Spinal cord (tissue), 10 donors: ENCODE measurements around the gene CDH5. TPM values are rescaled to one million over a fixed set of nuclear protein-coding genes. Genes with fewer than 3 reads are reported as not detected.
A peak's percentile ranks its signal among the peaks of the same experiment; 100 is the strongest.

ENCODE experiments used
- DNase-seq, 6 donors: peaks; one replicate each; pipeline versions ENCODE4 v3.0.0 to v3.0.0-alpha.2; 2013 to 2015; ENCODE audit warnings: low spot score in 6 of 6, low read depth in 4 of 6
- H3K27ac ChIP-seq: one replicate; pipeline ENCODE4 v1.5.1; 2013; ENCODE audit warnings: low read depth, low read length, control low read depth
- H3K27me3 ChIP-seq: one replicate; pipeline ENCODE4 v1.6.1; 2013; ENCODE audit warnings: low read length; ENCODE audit not compliant: control insufficient read depth, insufficient read depth
- H3K36me3 ChIP-seq: one replicate; pipeline ENCODE4 v1.6.1; 2013; ENCODE audit warnings: low read length; ENCODE audit not compliant: control insufficient read depth, insufficient read depth
- H3K4me1 ChIP-seq: one replicate; pipeline ENCODE4 v1.6.1; 2013; ENCODE audit warnings: low read length; ENCODE audit not compliant: control insufficient read depth, insufficient read depth
- H3K4me3 ChIP-seq: one replicate; pipeline ENCODE4 v1.5.1; 2013; ENCODE audit warnings: low read depth, low read length, control low read depth
- H3K9me3 ChIP-seq: one replicate; pipeline ENCODE4 v1.6.1; 2013; ENCODE audit warnings: low read length; ENCODE audit not compliant: control insufficient read depth, insufficient read depth
- WGBS: methylation state at CpG from one replicate; pipeline ENCODE4 v1.1.5; 2013; ENCODE audit warnings: missing lambda C conversion rate; ENCODE audit not compliant: insufficient coverage; 5-methylcytosine and 5-hydroxymethylcytosine counted together
- polyA plus RNA-seq, 2 donors: library from polyadenylated mRNA; unstranded; fragments of 120-200 nt; gene quantifications; one replicate each; pipeline ENCODE4 v1.2.1, GENCODE V29; 2013; ENCODE audit not compliant: insufficient read length in 2 of 2
- total RNA-seq, 2 donors: library from RNA; depleted of rRNA in 1 of 2; stranded (reverse); fragments of 120-200 nt in 1 of 2; fragments of >200 nt in 1 of 2; gene quantifications; one replicate each; pipeline versions ENCODE4 v1.2.3 to v1.2.4, GENCODE V29; 2013 to 2014
- donor health status: healthy.

CDH5 gene
- total and polyA plus RNA-seq, 4 donors = 23.5 to 78.3 (median 35.3) TPM

DNA sequence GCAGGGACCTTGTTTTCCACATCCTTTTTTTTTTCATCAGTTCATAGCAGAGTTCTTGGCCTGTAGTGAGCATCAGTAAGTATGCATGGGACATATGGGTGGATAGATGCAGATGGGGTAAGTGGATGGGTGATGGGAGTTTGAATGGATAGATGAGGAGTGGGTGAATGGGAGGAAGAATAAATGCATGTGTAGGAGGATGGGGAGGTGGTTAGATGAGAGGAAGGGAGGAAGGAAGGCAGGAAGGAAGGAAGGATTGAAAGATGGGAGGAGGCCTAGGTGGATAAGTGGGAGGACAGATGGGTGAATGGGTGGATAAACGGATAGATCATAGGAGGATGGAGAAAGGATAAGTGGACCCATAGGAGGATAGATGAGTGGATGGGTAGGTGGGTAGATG, 56.7 kb downstream of the CDH5 start:
- H3K27ac ChIP-seq = no peak overlapping the region
- H3K27me3 ChIP-seq = peaks cover 32% of the 10 kb centered on the region
- H3K4me1 ChIP-seq = peaks cover 19% of the 10 kb centered on the region
- no peak overlapping the region for H3K4me3 ChIP-seq
- no peaks in the 10 kb centered on the region for H3K9me3 ChIP-seq
- no peak for DNase-seq
- no peaks in the 10 kb centered on the region for H3K36me3 ChIP-seq
- 91% methylated on average over 1 of the region's 1 CpG for WGBS

DNA sequence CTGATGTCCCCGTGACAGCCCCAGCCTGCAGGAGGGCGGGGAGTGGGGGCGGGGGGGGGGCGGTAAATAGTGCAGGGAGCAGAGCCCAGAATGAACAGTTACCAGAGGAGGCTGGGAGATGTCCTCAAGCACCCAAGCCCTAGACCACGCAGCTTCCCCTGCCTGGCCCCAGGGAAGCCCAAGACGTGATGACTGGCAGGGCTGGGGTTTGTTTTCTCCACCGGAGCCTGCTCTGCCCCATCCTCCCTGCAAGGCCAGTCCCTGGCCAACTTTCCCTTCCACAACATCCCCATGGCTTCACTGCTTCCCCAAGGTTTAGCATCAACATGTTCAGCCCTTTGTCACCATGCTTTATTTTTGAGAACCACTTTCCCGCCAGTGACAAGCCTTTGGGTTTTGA, 59.2 kb downstream of the CDH5 start:
- H3K27me3 ChIP-seq = peaks cover 53% of the 10 kb centered on the region
- H3K4me3 ChIP-seq = no peak overlapping the region

DNA sequence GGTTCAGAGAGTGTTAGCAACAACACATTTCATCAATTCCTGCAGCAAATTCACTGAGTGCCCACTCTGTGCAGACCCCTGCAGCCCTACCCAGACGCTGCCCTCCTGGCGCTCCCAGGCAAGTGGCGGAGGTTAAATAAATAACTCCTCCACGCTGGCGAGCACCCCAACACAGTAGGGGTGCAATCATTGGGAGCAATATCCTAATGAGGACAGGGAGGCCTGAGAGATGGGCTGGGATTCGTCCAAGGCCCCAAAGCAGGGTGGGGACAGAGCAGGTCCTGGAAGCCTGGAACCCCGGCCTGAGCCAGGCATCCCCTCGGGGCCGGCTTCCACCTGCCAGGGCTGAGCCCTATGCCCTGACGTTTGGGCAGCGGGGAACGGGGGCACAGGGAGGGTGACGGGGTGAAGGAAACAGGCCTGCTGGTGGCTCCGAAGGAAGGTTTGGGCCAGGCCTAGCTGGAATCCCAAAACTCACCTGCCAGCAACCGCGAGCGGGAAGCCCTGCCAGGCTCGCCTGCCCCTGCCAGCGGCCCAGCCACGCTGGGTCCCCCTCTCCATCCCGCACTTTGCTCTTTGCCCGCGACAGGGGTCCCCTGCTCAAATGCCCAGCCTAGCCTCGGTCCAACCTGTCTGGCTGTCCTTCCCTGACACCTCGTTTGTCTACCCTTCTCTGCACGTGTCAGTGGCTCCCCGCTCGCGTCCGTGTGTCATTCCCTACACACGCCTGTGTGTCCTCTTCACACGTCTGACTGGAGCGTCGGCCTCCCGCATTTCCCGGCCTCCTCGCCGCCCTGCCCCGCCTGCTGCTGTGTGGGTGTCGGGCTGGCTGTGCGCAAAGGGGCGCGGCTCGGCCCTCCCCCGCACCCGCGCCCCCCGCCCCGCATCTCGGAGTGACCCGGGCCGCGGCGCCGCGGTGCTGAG, 59.9 kb downstream of the CDH5 start:
- peak in 2 of 6 donors; percentile 41 to 65 for DNase-seq
- Histone ChIP-seq H3K4me1 (peaks cover 22% of the 10 kb centered on the region), H3K9me3 (no peaks in the 10 kb centered on the region), H3K4me3 (peak overlapping the region; percentile 24), H3K36me3 (no peaks in the 10 kb centered on the region), H3K27me3 (peaks cover 57% of the 10 kb centered on the region), H3K27ac (no peak overlapping the region)
- 4% methylated on average over 55 of the region's 56 CpGs for WGBS

More for the DNA sequence above, 59.2 kb downstream of the CDH5 start:
- no peaks in the 10 kb centered on the region for H3K36me3 ChIP-seq
- H3K27ac ChIP-seq = no peak overlapping the region
- no peaks in the 10 kb centered on the region for H3K9me3 ChIP-seq
- peaks cover 22% of the 10 kb centered on the region for H3K4me1 ChIP-seq
- WGBS = 19% methylated on average over 4 of the region's 8 CpGs
- DNase-seq = no peak

DNA sequence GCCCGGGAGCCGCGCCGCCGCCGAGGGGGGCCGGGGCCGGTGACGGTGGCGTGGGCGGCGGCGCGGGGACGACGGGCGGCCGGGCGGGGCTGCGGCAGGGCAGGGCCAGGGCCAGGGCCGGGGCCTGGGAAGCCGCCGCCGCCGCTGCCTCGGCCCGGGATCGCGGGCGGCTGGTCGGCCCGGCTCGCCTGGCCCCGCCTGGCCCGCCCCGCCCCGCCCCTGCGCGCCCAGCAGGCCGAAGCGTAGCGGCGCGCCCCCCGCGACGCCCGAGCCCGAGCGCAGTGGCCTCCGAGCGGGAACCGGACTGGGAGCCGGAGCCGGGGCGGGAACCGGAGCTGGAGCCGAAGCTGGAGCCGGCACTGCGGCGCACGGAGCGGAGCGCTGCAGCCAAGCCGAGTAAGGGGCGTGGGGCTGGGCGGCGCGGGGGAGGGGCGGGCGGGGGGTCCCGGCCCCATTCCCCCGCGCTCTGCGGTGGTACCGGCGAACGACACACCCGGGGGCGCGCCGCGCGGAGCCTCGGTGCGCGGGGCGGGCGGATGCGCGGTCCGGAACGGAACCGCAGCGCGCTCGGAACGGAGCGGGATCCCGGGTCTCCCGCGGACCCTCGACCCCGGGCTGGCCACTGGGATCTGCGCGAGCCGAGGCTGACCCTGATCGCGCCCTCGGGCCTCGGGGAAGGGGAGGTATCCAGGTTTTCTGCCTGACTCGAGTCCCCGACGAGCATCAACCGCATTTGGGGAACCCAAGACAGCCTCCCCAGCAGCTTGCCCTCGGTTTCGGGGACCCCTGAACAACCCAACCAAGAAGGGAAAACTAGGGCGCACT, 60.8 kb downstream of the CDH5 start, which contains the start of gene BEAN1:
BEAN1 (plus strand) TSS at position 260 of the 825 bp plus-strand sequence. CDS start 10,382 bp downstream, outside the sequence.
- Histone ChIP-seq H3K4me3 (peak within 1 kb of the TSS; percentile 26), H3K4me1 (peaks cover 22% of the 10 kb centered on the region), H3K27me3 (peaks cover 60% of the 10 kb centered on the region), H3K36me3 (no peaks in the 10 kb centered on the region), H3K27ac (no peak within 1 kb of the TSS), H3K9me3 (no peaks in the 10 kb centered on the region)
- DNase-seq = peak in 2 of 6 donors; percentile 62 to 68
- WGBS = 0% methylated on average over 113 of the region's 118 CpGs

DNA sequence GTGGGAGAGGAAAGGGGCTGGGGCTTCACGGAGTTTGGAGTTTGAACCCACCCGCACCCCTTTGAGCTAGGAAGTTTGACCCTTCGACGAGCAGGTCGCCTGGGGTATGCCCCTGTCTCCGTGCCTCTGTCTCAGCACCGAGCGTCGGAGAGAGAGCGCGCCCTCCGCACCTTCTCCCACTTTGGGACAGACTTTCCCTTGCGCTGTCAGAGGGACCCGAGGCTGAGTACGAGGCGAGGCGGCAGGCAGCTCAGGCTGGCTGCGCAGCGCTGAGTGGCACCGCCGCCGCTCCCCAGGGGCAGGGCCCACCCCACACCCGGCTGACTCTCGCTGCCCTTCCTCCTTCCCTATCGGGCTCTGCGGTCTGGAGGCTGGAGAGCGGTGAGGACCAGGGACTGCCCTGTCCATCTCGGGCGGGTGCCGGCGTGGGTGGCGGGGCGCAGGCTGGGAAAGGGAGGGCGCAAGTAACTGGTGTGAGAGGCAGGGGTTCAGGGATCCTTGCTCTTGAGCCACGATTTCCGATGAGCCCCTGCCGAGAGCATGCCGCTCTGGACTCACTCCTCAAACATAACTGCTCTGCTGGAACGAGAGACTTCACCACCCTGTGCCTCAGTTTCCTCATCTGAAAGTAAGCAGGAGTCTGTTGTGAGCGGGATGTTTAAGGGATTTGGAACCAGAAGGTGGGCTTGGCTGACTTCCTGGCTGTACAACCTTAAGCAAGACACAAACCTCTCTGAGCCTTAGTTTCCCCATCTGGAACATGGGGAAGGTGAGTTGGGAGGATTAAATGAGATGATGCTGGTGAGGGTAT, 61.6 kb downstream of the CDH5 start:
- H3K9me3 ChIP-seq = no peaks in the 10 kb centered on the region
- DNase-seq = peak in 1 of 6 donors; percentile 22
- no peak overlapping the region for H3K27ac ChIP-seq
- peaks cover 60% of the 10 kb centered on the region for H3K27me3 ChIP-seq
- 3% methylated on average over 34 of the region's 40 CpGs for whole genome bisulfite sequencing
- H3K4me1 ChIP-seq = peaks cover 22% of the 10 kb centered on the region
- peak overlapping the region; percentile 26 for H3K4me3 ChIP-seq
- H3K36me3 ChIP-seq = no peaks in the 10 kb centered on the region

DNA sequence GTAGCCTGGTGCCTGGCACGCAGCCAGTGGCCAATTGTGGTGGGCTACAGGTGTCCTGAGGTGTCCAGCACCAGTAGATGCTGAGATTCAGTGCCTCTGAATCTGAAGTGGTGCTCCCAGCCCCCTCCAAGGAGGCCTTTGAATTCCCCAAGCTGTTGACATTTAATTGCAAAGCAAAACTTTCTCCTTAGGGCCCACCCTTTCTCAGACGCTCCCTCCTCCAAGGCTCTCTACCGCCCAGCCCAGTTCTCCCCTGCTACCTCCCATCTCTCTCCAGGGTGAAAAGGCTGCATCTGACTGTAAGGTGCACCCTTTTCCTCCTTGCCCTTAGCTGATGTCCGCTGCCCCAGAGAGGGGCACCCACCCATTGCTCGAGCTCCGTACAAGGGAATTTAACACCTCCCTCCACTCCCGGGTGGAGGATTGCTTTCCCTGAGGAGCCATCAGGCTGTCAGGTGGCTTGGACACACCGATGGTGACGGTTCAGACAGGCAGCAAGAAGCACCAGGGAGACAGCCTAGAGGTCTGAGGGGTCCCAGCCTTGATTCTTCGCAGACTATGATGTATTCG, 62.3 kb downstream of the CDH5 start:
- Histone ChIP-seq H3K36me3 (no peaks in the 10 kb centered on the region), H3K27ac (no peak overlapping the region), H3K4me1 (peaks cover 22% of the 10 kb centered on the region), H3K4me3 (no peak overlapping the region), H3K27me3 (peaks cover 60% of the 10 kb centered on the region), H3K9me3 (no peaks in the 10 kb centered on the region)
- WGBS = 23% methylated on average over 11 of the region's 11 CpGs
- DNase-seq = no peak

DNA sequence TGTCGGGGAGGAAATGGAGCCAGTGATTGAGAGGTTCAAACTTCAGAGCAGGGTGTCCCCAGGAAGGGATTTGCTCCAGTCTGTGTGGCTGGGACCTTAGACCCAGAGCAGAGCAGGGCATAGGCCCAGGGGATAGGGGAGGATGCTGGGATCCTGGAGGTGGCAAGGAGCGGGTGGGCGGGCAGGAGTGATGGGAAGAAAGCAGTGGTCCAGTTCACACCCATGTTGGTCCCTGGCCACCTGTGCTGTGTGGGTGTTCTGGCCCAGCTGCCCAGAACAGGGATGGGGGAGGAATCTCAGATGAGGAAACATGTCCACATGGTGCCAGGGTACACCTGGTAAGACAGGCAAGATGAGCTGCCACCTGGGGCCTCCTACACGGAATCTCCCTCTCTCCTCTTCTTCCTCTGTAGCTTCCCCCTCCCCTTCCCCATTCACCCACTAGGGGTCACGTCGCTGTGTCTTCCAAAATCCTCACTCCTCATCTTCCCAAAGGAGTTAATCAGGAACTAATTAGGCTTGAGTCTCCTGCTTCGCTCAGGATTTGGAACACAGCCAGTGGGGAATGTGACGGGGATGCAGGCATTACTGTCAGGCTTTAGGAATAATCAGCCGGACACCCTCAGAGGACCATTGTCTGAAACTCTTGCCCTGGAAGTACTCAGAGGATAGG, 62.9 kb downstream of the CDH5 start:
- H3K27me3 ChIP-seq = peaks cover 56% of the 10 kb centered on the region
- DNase-seq = peak in 1 of 6 donors; percentile 31
- peaks cover 22% of the 10 kb centered on the region for H3K4me1 ChIP-seq
- no peak overlapping the region for H3K4me3 ChIP-seq
- WGBS = 38% methylated on average over 7 of the region's 9 CpGs
- H3K36me3 ChIP-seq = no peaks in the 10 kb centered on the region
- no peak overlapping the region for H3K27ac ChIP-seq
- no peaks in the 10 kb centered on the region for H3K9me3 ChIP-seq

DNA sequence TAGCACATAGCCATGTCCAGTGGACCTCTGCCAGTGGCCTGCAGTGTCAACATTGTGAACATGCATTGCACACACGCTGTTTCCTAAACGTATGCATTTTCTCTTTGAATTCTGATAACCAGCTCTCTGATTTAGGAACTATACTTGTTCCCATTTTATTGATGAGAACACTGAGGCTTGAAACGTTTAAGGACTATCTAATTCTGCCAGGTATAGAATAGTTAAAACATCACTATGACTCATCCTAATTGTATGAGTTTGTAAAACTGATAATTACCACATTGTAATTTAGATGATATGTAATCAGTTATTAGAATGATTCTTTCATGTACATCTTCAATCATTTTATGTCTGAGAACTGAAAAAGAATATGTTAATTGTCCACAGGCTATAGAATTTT, 63.7 kb downstream of the CDH5 start:
- 94% methylated on average over 2 of the region's 3 CpGs for WGBS
- Histone ChIP-seq H3K27me3 (peaks cover 48% of the 10 kb centered on the region), H3K27ac (no peak overlapping the region)

More for the DNA sequence above, 63.7 kb downstream of the CDH5 start:
- no peak overlapping the region for H3K4me3 ChIP-seq
- no peaks in the 10 kb centered on the region for H3K9me3 ChIP-seq
- peaks cover 22% of the 10 kb centered on the region for H3K4me1 ChIP-seq
- DNase-seq = no peak
- no peaks in the 10 kb centered on the region for H3K36me3 ChIP-seq
